Naive thymus-derived CD4-positive, alpha-beta T cell (primary cell): ENCODE data around the gene DOCK9. TPM values are rescaled to one million over a fixed set of nuclear protein-coding genes. Genes with fewer than 3 reads are reported as not detected.
A peak's percentile ranks its signal among the peaks of the same experiment; 100 is the strongest.

Experiments
- ATAC-seq: fragments of 150-1000 bp; cut with Tn5 transposase; 2 replicates; pipeline ENCODE4 v1.10.0; 2021; ENCODE audit warnings: mild to moderate bottlenecking, moderate library complexity
- CTCF ChIA-PET: fragments of 350-600 bp; sonication (Branson Sonifier 250); formaldehyde crosslinking; loops from one replicate; lab custom pipeline; 2021; ENCODE audit warnings: antibody characterized with exemption; lab: Charles Lee
- POLR2A ChIA-PET: fragments of 350-600 bp; sonication (Branson Sonifier 250); formaldehyde crosslinking; loops from one replicate; lab custom pipeline; 2021; ENCODE audit warnings: antibody characterized with exemption, inconsistent platforms; lab: Charles Lee
- DNase-seq, 9 donors: peaks; one replicate each; pipeline versions ENCODE4 v3.0.0 to v3.0.0-alpha.2; 2020 to 2022; ENCODE audit warnings: mixed read lengths in 1 of 9
- H3K27ac ChIP-seq: one replicate; pipeline ENCODE4 v1.7.0; 2013; ENCODE audit warnings: mild to moderate bottlenecking, low read depth, low read length, moderate library complexity
- H3K27me3 ChIP-seq, 2 donors: one replicate each; pipeline ENCODE4 v1.7.0; 2013; ENCODE audit warnings: low read length in 2 of 2, mild to moderate bottlenecking in 2 of 2, moderate library complexity in 2 of 2; ENCODE audit not compliant: control insufficient read depth in 2 of 2, insufficient read depth in 2 of 2
- H3K36me3 ChIP-seq, 3 experiments: 1 replicate in 2 of 3; 2 replicates in 1 of 3; pipeline ENCODE4 v1.7.0; 2013; ENCODE audit warnings: low read length in 3 of 3, mild to moderate bottlenecking in 3 of 3, moderate library complexity in 1 of 3; ENCODE audit not compliant: insufficient read depth in 3 of 3, control insufficient read depth in 2 of 3
- H3K4me1 ChIP-seq, 2 donors: one replicate each; pipeline ENCODE4 v1.7.0; 2013; ENCODE audit warnings: low read length in 2 of 2, mild to moderate bottlenecking in 2 of 2, moderate library complexity in 1 of 2; ENCODE audit not compliant: control insufficient read depth in 2 of 2, insufficient read depth in 2 of 2
- H3K4me3 ChIP-seq: 2 replicates; pipeline ENCODE4 v1.7.0; 2013; ENCODE audit warnings: mild to moderate bottlenecking, low read length
- H3K9me3 ChIP-seq, 3 experiments: 1 replicate in 2 of 3; 2 replicates in 1 of 3; pipeline ENCODE4 v1.7.0; 2013; ENCODE audit warnings: low read length in 3 of 3; ENCODE audit not compliant: control insufficient read depth in 2 of 3
- H3K27ac Mint-ChIP-seq, 9 donors: one replicate each; pipeline ENCODE4 v1.8.0; 2020 to 2022; ENCODE audit warnings: mixed read lengths in 9 of 9, mild to moderate bottlenecking in 8 of 9, moderate library complexity in 5 of 9, inconsistent platforms in 2 of 9
- H3K27me3 Mint-ChIP-seq, 5 donors: one replicate each; pipeline ENCODE4 v1.8.0; 2021 to 2022; ENCODE audit warnings: mixed read lengths in 5 of 5, mild to moderate bottlenecking in 1 of 5
- H3K36me3 Mint-ChIP-seq, 5 donors: one replicate each; pipeline ENCODE4 v1.8.0; 2020 to 2022; ENCODE audit warnings: mixed read lengths in 5 of 5, mild to moderate bottlenecking in 3 of 5, inconsistent platforms in 1 of 5
- H3K4me1 Mint-ChIP-seq, 7 donors: one replicate each; pipeline ENCODE4 v1.8.0; 2020 to 2022; ENCODE audit warnings: mixed read lengths in 7 of 7, mild to moderate bottlenecking in 3 of 7, inconsistent platforms in 1 of 7
- H3K4me3 Mint-ChIP-seq, 10 donors: one replicate each; pipeline ENCODE4 v1.8.0; 2020 to 2022; ENCODE audit warnings: mild to moderate bottlenecking in 10 of 10, mixed read lengths in 10 of 10, moderate library complexity in 6 of 10, inconsistent platforms in 2 of 10
- H3K9me3 Mint-ChIP-seq, 11 donors: one replicate each; pipeline ENCODE4 v1.8.0; 2020 to 2022; ENCODE audit warnings: mixed read lengths in 11 of 11, mild to moderate bottlenecking in 4 of 11, inconsistent platforms in 1 of 11, moderate library complexity in 1 of 11
- intact Hi-C, 2 donors: fragments of 100-400 bp; cut with micrococcal nuclease; formaldehyde crosslinking; loops; one replicate each; pipeline ENCODE4 v1.15.1; 2023
- polyA plus RNA-seq, 2 donors: library from polyadenylated mRNA; unstranded; fragments of 300-500 nt; fragmentation: Illumina TruSeq; gene quantifications; one replicate each; pipeline ENCODE4 v1.2.3, GENCODE V29; 2021
- total RNA-seq, 6 experiments: library from RNA in 5 of 6; stranded (reverse) in 5 of 6; gene quantifications; 1 replicate in 5 of 6; 2 replicates in 1 of 6; pipeline ENCODE4 v1.2.3 and lab custom pipeline; 2021 to 2026

DOCK9 gene
- total and polyA plus RNA-seq, 7 experiments from 2014 or later, result 22.2 to 214 (median 122) TPM

- CTCF ChIA-PET, result no interaction called here
- H3K4me1 ChIP-seq, result no peaks in the 10 kb centered on the region
- H3K4me3 ChIP-seq, result no peak overlapping the region
- DNase-seq (no peak), ATAC-seq (no peak)
- Mint-ChIP-seq H3K4me3 (no peak overlapping the region), H3K27ac (peak overlapping the region in 1 of 9 donors; percentile 6), H3K9me3 (peaks cover 0 to 31% (median 10%) of the 10 kb centered on the region in 11 donors), H3K4me1 (peaks cover 0 to 3% (median 0%) of the 10 kb centered on the region in 7 donors), H3K27me3 (peaks cover 4 to 31% (median 10%) of the 10 kb centered on the region in 5 donors), H3K36me3 (peaks cover 0 to 6% (median 6%) of the 10 kb centered on the region in 5 donors)
- no peaks in the 10 kb centered on the region for H3K27me3 ChIP-seq
- POLR2A ChIA-PET, result no interaction called here
- no peak overlapping the region for H3K27ac ChIP-seq
- H3K9me3 ChIP-seq, result no peaks in the 10 kb centered on the region
- intact Hi-C loops, result no loop called here
- H3K36me3 ChIP-seq, result no peaks in the 10 kb centered on the region
These were observed 190.7 kb downstream of the DOCK9 start for GRCh38 chr13:98787173-98787572.

DNA sequence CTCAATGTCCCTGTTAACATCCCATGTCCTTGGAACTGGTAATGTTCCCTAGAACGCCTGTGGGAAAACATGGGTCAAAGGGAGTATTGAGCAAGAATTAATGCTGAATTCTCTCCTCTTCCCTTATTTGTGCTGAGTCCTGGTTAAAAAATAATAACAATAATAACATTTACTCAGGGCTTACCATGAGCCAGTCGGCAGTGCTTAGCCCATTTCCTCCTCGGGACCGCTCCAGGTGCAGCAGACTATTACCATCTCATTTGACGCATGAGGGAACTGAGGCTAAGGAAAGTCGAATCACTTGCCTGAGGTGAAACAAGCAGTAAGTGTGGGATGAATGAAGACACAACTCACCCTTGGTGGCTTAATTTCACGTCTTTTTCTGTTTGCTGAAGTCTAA is 191.8 kb downstream of the DOCK9 start:
- POLR2A ChIA-PET, result no interaction called here
- H3K4me3 ChIP-seq, result no peak overlapping the region
- no peaks in the 10 kb centered on the region for H3K27me3 ChIP-seq
- no peaks in the 10 kb centered on the region for H3K9me3 ChIP-seq
- Mint-ChIP-seq H3K4me1 (peaks cover 0 to 3% (median 0%) of the 10 kb centered on the region in 7 donors), H3K27ac (no peak overlapping the region), H3K27me3 (peaks cover 10 to 33% (median 17%) of the 10 kb centered on the region in 5 donors), H3K4me3 (no peak overlapping the region), H3K36me3 (no peaks in the 10 kb centered on the region), H3K9me3 (peaks cover 0 to 25% (median 12%) of the 10 kb centered on the region in 11 donors)
- no peak overlapping the region for H3K27ac ChIP-seq
- H3K36me3 ChIP-seq, result no peaks in the 10 kb centered on the region
- ATAC-seq, result no peak
- CTCF ChIA-PET, result no interaction called here
- no peak for DNase-seq
- intact Hi-C loops, result no loop called here
- H3K4me1 ChIP-seq, result no peaks in the 10 kb centered on the region

DNA sequence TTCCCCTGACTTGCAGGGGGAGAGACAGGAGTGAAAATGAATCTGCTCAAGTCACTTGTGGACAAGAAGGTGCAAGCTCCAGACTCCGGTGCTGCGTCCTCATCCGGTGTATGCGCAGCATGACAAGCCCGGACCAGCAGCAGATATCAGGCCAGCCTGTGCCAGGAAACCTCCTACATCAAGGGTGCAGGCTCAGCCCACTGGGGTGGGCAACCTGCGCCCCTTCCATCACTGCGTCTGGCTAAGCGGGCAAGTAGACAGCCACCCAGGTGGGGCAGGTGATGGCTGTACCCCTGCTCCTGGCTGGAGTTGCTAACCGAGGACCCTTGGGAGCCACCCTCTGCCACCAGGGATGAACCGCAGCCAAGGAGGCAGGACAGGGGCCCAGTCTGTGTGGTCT is 192.5 kb downstream of the DOCK9 start:
- Histone ChIP-seq H3K9me3 (no peaks in the 10 kb centered on the region), H3K4me3 (no peak overlapping the region), H3K27ac (no peak overlapping the region), H3K36me3 (no peaks in the 10 kb centered on the region), H3K4me1 (no peaks in the 10 kb centered on the region), H3K27me3 (no peaks in the 10 kb centered on the region)
- DNase-seq (no peak), ATAC-seq (no peak)
- POLR2A ChIA-PET, result no interaction called here
- Mint-ChIP-seq H3K4me3 (no peak overlapping the region), H3K4me1 (peaks cover 0 to 3% (median 0%) of the 10 kb centered on the region in 7 donors), H3K9me3 (peaks cover 0 to 22% (median 12%) of the 10 kb centered on the region in 11 donors), H3K27me3 (peaks cover 11 to 33% (median 22%) of the 10 kb centered on the region in 5 donors), H3K27ac (no peak overlapping the region), H3K36me3 (no peaks in the 10 kb centered on the region)
- intact Hi-C loops, result no loop called here
- CTCF ChIA-PET, result no interaction called here

DNA sequence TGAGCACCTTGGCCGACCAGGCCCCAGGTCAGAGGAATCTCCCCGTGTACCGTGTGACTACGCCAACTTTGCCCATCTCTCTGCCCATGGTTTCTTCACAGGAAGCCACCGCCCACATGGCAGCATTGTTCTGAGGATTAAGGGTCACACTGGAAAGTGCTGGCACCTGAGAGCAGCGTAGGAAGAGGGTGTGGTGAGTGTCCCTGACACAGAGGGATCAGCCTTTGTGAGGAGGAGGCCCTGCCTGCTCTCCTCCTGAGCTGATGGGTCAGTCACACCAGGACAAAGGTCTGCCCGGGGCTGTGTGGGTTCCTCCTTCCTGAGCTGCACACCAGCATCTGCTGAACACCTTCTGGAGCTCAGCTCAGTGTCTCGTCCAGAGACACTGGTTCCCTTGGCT is 193.2 kb downstream of the DOCK9 start:
- DNase-seq, result no peak
- H3K9me3 ChIP-seq, result no peaks in the 10 kb centered on the region
- Mint-ChIP-seq H3K9me3 (peaks cover 0 to 15% (median 10%) of the 10 kb centered on the region in 11 donors), H3K27me3 (peaks cover 11 to 33% (median 24%) of the 10 kb centered on the region in 5 donors), H3K36me3 (no peaks in the 10 kb centered on the region), H3K4me1 (peaks cover 0 to 3% (median 0%) of the 10 kb centered on the region in 7 donors), H3K4me3 (no peak overlapping the region), H3K27ac (no peak overlapping the region)
- no peaks in the 10 kb centered on the region for H3K36me3 ChIP-seq
- intact Hi-C loops, result no loop called here
- no peak overlapping the region for H3K27ac ChIP-seq
- no peak for ATAC-seq
- POLR2A ChIA-PET, result no interaction called here
- no peaks in the 10 kb centered on the region for H3K27me3 ChIP-seq
- no peak overlapping the region for H3K4me3 ChIP-seq
- H3K4me1 ChIP-seq, result no peaks in the 10 kb centered on the region
- CTCF ChIA-PET, result no interaction called here

GRCh38 chr13:98783856-98784478 is 193.9 kb downstream of the DOCK9 start:
- Histone ChIP-seq H3K9me3 (no peaks in the 10 kb centered on the region), H3K4me3 (no peak overlapping the region), H3K27ac (no peak overlapping the region), H3K27me3 (no peaks in the 10 kb centered on the region), H3K36me3 (no peaks in the 10 kb centered on the region), H3K4me1 (no peaks in the 10 kb centered on the region)
- Mint-ChIP-seq H3K27ac (no peak overlapping the region), H3K36me3 (no peaks in the 10 kb centered on the region), H3K9me3 (peaks cover 0 to 10% (median 5%) of the 10 kb centered on the region in 11 donors), H3K27me3 (peaks cover 11 to 33% (median 28%) of the 10 kb centered on the region in 5 donors), H3K4me1 (peaks cover 0 to 3% (median 0%) of the 10 kb centered on the region in 7 donors), H3K4me3 (no peak overlapping the region)
- no peak for DNase-seq
- ATAC-seq, result no peak
- CTCF ChIA-PET, result no interaction called here
- POLR2A ChIA-PET, result no interaction called here
- intact Hi-C loops, result no loop called here

GRCh38 chr13:98782654-98783053 is 195.2 kb downstream of the DOCK9 start:
- intact Hi-C loops, result no loop called here
- H3K4me3 ChIP-seq, result no peak overlapping the region
- Mint-ChIP-seq H3K4me1 (no peaks in the 10 kb centered on the region), H3K36me3 (no peaks in the 10 kb centered on the region), H3K27ac (no peak overlapping the region), H3K4me3 (no peak overlapping the region), H3K27me3 (peaks cover 12 to 26% (median 25%) of the 10 kb centered on the region in 5 donors), H3K9me3 (peaks cover 0 to 6% (median 0%) of the 10 kb centered on the region in 11 donors)
- H3K27me3 ChIP-seq, result no peaks in the 10 kb centered on the region
- H3K9me3 ChIP-seq, result no peaks in the 10 kb centered on the region
- H3K27ac ChIP-seq, result no peak overlapping the region
- DNase-seq, result no peak
- no peaks in the 10 kb centered on the region for H3K36me3 ChIP-seq
- H3K4me1 ChIP-seq, result no peaks in the 10 kb centered on the region
- ATAC-seq, result no peak
- ChIA-PET CTCF (no interaction called here), POLR2A (no interaction called here)

DNA sequence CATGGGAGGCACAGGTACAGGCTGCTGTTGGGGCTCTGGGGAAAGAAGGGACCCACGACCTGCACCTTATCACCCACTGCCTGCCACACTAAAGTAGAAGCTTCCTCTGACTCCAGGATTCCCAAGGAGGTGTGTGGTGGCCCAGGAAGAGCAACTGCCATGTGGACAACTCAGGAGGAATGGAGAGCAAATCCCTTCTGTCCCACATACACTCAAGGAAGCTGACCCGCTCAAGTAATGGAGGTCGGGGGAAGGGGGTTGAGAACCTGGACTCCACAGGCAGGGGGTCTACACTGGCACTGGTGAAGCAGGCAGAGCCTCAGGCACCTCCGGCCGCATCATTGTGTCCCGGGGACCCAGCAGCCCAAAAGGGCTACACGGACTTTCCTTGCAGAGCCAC is 196.0 kb downstream of the DOCK9 start:
- no peak for ATAC-seq

More for the DNA sequence above, 196.0 kb downstream of the DOCK9 start:
- Histone ChIP-seq H3K27me3 (no peaks in the 10 kb centered on the region), H3K4me1 (no peaks in the 10 kb centered on the region), H3K4me3 (no peak overlapping the region), H3K36me3 (no peaks in the 10 kb centered on the region), H3K27ac (no peak overlapping the region), H3K9me3 (no peaks in the 10 kb centered on the region)
- Mint-ChIP-seq H3K27ac (no peak overlapping the region), H3K36me3 (no peaks in the 10 kb centered on the region), H3K4me1 (no peaks in the 10 kb centered on the region), H3K4me3 (no peak overlapping the region), H3K27me3 (peaks cover 12 to 24% (median 20%) of the 10 kb centered on the region in 5 donors), H3K9me3 (peaks cover 0 to 6% (median 0%) of the 10 kb centered on the region in 11 donors)
- ChIA-PET POLR2A (no interaction called here), CTCF (no interaction called here)
- no peak for DNase-seq
- intact Hi-C loops, result no loop called here
